Loucy (cell line): ENCODE data around the gene SPAG9.

Source experiments
- EZH2phosphoT487 ChIP-seq: fragments of 200-600 bp; IDR thresholded peaks from 2 replicates; pipeline ENCODE4 v1.6.1; 2018; ENCODE audit warnings: antibody characterized with exemption, mild to moderate bottlenecking, moderate library complexity, borderline replicate concordance
- TF ChIP-seq, protein P1 (sequence below): fragments of 200-600 bp; sonication (generic); conservative IDR thresholded peaks from 2 replicates; pipeline ENCODE4 v1.5.1; 2014; ENCODE audit warnings: mild to moderate bottlenecking, antibody characterized with exemption, low read length

DNA sequence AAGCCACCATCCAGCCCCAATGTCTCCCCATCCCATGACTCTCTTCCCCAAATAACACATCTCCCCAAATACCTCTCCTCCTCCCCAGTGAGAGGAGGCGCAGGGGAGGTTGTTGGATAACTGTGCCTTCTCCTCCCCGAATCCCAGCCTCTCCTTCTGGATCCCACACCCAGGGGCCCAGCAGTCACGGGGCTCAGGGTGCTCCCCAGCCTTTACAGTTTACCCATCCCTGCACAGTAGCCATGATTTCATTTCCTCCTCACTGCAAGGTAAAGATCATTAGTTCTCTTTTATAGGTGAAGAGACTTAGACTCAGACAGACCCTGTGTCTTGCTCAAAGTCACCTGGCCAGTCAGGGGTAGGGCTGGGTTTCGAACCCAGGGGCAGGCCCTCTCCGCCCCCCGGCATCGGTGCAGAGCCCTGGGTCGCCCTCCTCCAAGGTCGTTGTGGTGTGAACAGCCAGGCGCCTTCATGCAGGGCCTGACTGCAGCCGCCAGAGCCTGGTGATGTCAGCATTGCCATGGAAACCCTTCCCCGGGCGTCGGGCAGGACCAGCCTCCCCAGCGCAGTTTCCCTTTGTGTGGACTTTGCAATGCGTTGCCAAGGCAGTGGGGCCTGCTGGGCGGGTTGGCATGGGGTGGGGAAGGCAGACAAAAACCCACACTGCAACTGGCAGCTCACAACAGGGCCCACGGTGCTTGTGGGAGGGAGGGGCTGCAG is 201.2 kb downstream of the SPAG9 start:
- TF ChIP-seq, protein P1, sequence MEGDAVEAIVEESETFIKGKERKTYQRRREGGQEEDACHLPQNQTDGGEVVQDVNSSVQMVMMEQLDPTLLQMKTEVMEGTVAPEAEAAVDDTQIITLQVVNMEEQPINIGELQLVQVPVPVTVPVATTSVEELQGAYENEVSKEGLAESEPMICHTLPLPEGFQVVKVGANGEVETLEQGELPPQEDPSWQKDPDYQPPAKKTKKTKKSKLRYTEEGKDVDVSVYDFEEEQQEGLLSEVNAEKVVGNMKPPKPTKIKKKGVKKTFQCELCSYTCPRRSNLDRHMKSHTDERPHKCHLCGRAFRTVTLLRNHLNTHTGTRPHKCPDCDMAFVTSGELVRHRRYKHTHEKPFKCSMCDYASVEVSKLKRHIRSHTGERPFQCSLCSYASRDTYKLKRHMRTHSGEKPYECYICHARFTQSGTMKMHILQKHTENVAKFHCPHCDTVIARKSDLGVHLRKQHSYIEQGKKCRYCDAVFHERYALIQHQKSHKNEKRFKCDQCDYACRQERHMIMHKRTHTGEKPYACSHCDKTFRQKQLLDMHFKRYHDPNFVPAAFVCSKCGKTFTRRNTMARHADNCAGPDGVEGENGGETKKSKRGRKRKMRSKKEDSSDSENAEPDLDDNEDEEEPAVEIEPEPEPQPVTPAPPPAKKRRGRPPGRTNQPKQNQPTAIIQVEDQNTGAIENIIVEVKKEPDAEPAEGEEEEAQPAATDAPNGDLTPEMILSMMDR, result no peak
- TF ChIP-seq EZH2phosphoT487, result no peak
